HL-60 (cell line): ENCODE results near the gene DAD1.
A peak's percentile ranks its signal among the peaks of the same experiment; 100 is the strongest.

ENCODE experiments used
- DNase-seq, 2 experiments: peaks; one replicate each; pipeline ENCODE4 v3.0.0-alpha.2; 2010 to 2020; ENCODE audit warnings: low read depth in 1 of 2, low spot score in 1 of 2
- H3K27ac ChIP-seq: fragments of 250-450 bp; sonication (Bioruptor Pico); replicated peaks from 2 replicates; pipeline ENCODE4 v1.5.1; 2020; ENCODE audit warnings: mild to moderate bottlenecking, moderate library complexity
- H3K27me3 ChIP-seq: fragments of 250-450 bp; sonication (Bioruptor Pico); 2 replicates; pipeline ENCODE4 v1.5.1; 2021; ENCODE audit warnings: mild to moderate bottlenecking, moderate library complexity; ENCODE audit not compliant: insufficient read depth, poor library complexity, severe bottlenecking
- H3K4me3 ChIP-seq: replicated peaks from 2 replicates; pipeline ENCODE4 v1.5.1; 2011; ENCODE audit warnings: mild to moderate bottlenecking, control low read depth, low read length; ENCODE audit not compliant: insufficient read depth
- CTCF ChIP-seq: IDR thresholded peaks from one replicate; pipeline ENCODE4 v1.5.1; 2011; ENCODE audit warnings: low read length, control low read depth, inconsistent platforms; ENCODE audit not compliant: insufficient read depth
- GABPA ChIP-seq: IDR thresholded peaks from 2 replicates; pipeline ENCODE4 v1.6.1; 2012; ENCODE audit warnings: low read depth
- POLR2AphosphoS5 ChIP-seq: IDR thresholded peaks from 2 replicates; pipeline ENCODE4 v1.6.1; 2012; ENCODE audit warnings: low read depth
- SPI1 ChIP-seq: IDR thresholded peaks from 2 replicates; pipeline ENCODE4 v1.6.1; 2012; ENCODE audit warnings: low read depth, mild to moderate bottlenecking, borderline replicate concordance
- TF ChIP-seq, protein P1 (sequence below): IDR thresholded peaks from 2 replicates; pipeline ENCODE4 v1.6.1; 2012; ENCODE audit warnings: low read depth; ENCODE audit not compliant: insufficient replicate concordance

Gene DAD1

GRCh38 chr14:22610931-22611330 is 21.9 kb upstream of the DAD1 start:
- Histone ChIP-seq H3K27ac (no peak overlapping the region), H3K27me3 (no peaks in the 10 kb centered on the region), H3K4me3 (no peak overlapping the region)
- DNase-seq: peak in 1 of 2 experiments; percentile 18
- TF ChIP-seq POLR2AphosphoS5: no peak
- TF ChIP-seq SPI1: no peak

DNA sequence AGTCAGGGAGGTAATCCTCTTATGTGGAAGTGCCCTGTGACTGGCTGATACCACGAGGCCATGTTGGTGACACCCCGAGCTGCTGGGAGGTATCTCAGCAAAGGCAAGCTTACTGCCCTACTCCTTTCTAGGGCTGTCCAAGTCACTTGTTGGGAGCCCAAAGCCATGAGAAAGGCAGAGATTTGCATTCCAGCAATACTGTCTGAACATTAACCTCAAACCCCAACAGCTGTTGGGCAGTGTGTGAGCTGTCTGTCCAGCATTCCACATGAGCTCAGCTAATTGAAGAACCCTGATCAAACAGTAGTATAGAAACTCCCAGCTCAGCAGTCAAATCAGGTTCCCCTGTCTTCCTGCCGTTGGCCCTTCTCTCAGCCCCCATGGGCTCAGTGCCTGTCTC is 18.3 kb upstream of the DAD1 start:
- Histone ChIP-seq H3K4me3 (no peak overlapping the region), H3K27ac (no peak overlapping the region), H3K27me3 (no peaks in the 10 kb centered on the region)
- TF ChIP-seq SPI1 (no peak), GABPA (no peak), CTCF (no peak), POLR2AphosphoS5 (no peak)
- TF ChIP-seq, protein P1, sequence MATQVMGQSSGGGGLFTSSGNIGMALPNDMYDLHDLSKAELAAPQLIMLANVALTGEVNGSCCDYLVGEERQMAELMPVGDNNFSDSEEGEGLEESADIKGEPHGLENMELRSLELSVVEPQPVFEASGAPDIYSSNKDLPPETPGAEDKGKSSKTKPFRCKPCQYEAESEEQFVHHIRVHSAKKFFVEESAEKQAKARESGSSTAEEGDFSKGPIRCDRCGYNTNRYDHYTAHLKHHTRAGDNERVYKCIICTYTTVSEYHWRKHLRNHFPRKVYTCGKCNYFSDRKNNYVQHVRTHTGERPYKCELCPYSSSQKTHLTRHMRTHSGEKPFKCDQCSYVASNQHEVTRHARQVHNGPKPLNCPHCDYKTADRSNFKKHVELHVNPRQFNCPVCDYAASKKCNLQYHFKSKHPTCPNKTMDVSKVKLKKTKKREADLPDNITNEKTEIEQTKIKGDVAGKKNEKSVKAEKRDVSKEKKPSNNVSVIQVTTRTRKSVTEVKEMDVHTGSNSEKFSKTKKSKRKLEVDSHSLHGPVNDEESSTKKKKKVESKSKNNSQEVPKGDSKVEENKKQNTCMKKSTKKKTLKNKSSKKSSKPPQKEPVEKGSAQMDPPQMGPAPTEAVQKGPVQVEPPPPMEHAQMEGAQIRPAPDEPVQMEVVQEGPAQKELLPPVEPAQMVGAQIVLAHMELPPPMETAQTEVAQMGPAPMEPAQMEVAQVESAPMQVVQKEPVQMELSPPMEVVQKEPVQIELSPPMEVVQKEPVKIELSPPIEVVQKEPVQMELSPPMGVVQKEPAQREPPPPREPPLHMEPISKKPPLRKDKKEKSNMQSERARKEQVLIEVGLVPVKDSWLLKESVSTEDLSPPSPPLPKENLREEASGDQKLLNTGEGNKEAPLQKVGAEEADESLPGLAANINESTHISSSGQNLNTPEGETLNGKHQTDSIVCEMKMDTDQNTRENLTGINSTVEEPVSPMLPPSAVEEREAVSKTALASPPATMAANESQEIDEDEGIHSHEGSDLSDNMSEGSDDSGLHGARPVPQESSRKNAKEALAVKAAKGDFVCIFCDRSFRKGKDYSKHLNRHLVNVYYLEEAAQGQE: no peak
- DNase-seq: no peak

DNA sequence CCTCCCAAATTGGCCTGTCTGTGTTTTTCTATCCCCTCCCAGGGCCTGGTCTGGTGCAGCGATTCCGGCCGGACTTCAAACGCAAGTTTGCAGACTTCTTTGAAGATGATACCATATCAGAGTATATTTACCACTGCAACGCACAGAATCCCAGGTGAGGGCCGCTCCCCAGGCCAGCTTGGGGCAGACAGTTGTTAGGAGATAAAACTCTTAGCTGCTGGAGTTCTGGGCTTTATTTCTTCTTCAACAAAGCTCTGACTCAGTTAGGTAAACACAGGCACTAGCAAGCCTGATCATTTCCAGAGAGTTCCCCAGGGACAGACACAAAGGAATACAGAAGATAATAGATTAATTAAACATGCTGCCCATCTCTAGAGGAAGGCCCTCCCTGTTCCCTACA is 17.4 kb upstream of the DAD1 start:
- TF ChIP-seq GABPA (no peak), SPI1 (no peak), CTCF (no peak), POLR2AphosphoS5 (no peak)
- TF ChIP-seq, protein P1: no peak
- no peak for DNase-seq
- Histone ChIP-seq H3K4me3 (no peak overlapping the region), H3K27ac (no peak overlapping the region), H3K27me3 (no peaks in the 10 kb centered on the region)

DNA sequence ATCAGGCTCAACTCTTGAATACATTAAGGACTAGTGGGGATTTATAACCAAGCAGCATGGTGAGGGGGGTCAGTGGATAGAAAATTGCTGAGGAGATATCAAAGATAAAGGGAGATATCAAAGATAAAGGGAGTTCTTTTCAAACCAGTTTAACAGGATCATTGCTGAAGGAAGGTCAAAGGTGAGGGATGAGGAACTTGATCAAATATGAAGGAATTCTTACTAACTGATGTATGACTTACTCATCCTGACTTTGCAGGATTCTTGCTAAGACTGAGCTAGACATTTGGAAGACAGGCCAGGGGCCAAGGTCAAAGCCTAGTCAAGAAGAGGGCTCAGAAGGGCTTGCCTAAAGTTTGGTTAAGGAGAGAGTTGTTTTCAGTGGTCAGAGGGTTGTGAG is 13.8 kb upstream of the DAD1 start:
- TF ChIP-seq SPI1: no peak
- TF ChIP-seq GABPA: no peak
- TF ChIP-seq, protein P1: no peak
- no peak for TF ChIP-seq CTCF
- TF ChIP-seq POLR2AphosphoS5: no peak
- H3K4me3 ChIP-seq: no peak overlapping the region
- H3K27ac ChIP-seq: no peak overlapping the region
- H3K27me3 ChIP-seq: no peaks in the 10 kb centered on the region
- DNase-seq: no peak
